Dedifferentiated amniotic fluid mesenchymal stem cell (primary cell): ENCODE data around the gene CNTN1.

Source experiments
- DNase-seq: peaks from one replicate; pipeline ENCODE4 v3.0.0-alpha.2; 2016; ENCODE audit errors: extremely low spot score

The CNTN1 gene

GRCh38 chr12:40834321-40834720, 142.1 kb downstream of the CNTN1 start:
- no peak for DNase-seq

GRCh38 chr12:40837891-40838429, 145.7 kb downstream of the CNTN1 start:
- DNase-seq, result no peak

- no peak for DNase-seq
These were observed 151.3 kb downstream of the CNTN1 start for GRCh38 chr12:40843495-40843894.

- DNase-seq, result no peak
These were observed 161.0 kb downstream of the CNTN1 start for GRCh38 chr12:40853221-40853620.

- no peak for DNase-seq
These were observed 162.4 kb downstream of the CNTN1 start for GRCh38 chr12:40854604-40855003.

GRCh38 chr12:40864891-40865290, 172.7 kb downstream of the CNTN1 start:
- no peak for DNase-seq

- DNase-seq, result no peak
These were observed 178.7 kb downstream of the CNTN1 start for GRCh38 chr12:40870981-40871380.

GRCh38 chr12:40874868-40875267, 182.6 kb downstream of the CNTN1 start:
- DNase-seq, result no peak

- DNase-seq, result no peak
These were observed 197.1 kb downstream of the CNTN1 start for GRCh38 chr12:40889329-40889728.

- no peak for DNase-seq
These were observed 200.3 kb downstream of the CNTN1 start for GRCh38 chr12:40892528-40892927.

- no peak for DNase-seq
These were observed 206.3 kb downstream of the CNTN1 start for GRCh38 chr12:40898505-40898904.

- no peak for DNase-seq
These were observed 210.8 kb downstream of the CNTN1 start for GRCh38 chr12:40903040-40903439.

GRCh38 chr12:40907115-40907527, 214.9 kb downstream of the CNTN1 start:
- no peak for DNase-seq

- no peak for DNase-seq
These were observed 219.4 kb downstream of the CNTN1 start for GRCh38 chr12:40911676-40912075.

- DNase-seq, result no peak
These were observed 222.9 kb downstream of the CNTN1 start for GRCh38 chr12:40915172-40915571.

GRCh38 chr12:40917561-40917960, 225.3 kb downstream of the CNTN1 start:
- DNase-seq, result no peak

- peak; percentile 31 for DNase-seq
These were observed 229.4 kb downstream of the CNTN1 start for GRCh38 chr12:40921563-40922163.

- DNase-seq, result no peak
These were observed 245.7 kb downstream of the CNTN1 start for GRCh38 chr12:40937891-40938290.

GRCh38 chr12:40942326-40942725, 250.1 kb downstream of the CNTN1 start:
- no peak for DNase-seq

GRCh38 chr12:40945772-40946171, 253.5 kb downstream of the CNTN1 start:
- DNase-seq, result no peak

- peak; percentile 34 for DNase-seq
These were observed 254.5 kb downstream of the CNTN1 start for GRCh38 chr12:40946612-40947194.

- DNase-seq, result no peak
These were observed 255.6 kb downstream of the CNTN1 start for GRCh38 chr12:40947797-40948196.

- DNase-seq, result no peak
These were observed 260.8 kb downstream of the CNTN1 start for GRCh38 chr12:40953076-40953475.

GRCh38 chr12:40957417-40957816, 265.2 kb downstream of the CNTN1 start:
- no peak for DNase-seq
